Measurements from ENCODE around the gene USP26.
"Not testable (repeated sequence)": the region's sequence is repeated elsewhere in the genome, so short reads cannot be mapped to it uniquely, and the experiment has no call there.

The USP26 gene
- long read RNA-seq, donor 1, result 0 reads
- long read RNA-seq, donor 2, result 0 reads
- long read RNA-seq, donor 3, result 0 reads
- long read RNA-seq, donor 4, result 0 reads
- long read RNA-seq, donor 5, result 0 reads
- long read RNA-seq, donor 6, result 0 reads
- long read RNA-seq, donor 7, result 0 reads
- long read RNA-seq, donor 8, result 0 reads

DNA sequence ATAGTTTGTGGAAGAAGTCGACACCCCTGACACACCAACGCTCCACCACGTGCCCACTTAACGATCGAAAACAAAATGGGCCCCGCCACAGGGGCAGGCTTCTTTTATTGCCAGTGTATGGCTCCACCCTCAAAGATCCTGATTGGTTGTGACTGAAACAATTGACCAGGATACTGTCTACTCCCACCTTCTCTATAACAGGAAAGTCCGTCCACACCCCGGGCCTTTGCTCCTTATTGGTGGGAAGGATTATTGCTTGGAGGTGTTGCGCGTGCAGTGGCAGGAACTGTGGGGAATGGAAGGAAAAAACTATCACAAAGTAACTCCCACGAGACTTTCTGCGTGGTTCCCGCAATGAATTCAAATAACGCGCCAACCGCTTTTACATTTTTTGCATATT, at the start of gene USP26:
USP26 (minus strand) TSS at position 79 of the 400 bp plus-strand sequence. CDS start 68,889 bp downstream, outside the sequence.
- no peak for DNase-seq

DNA sequence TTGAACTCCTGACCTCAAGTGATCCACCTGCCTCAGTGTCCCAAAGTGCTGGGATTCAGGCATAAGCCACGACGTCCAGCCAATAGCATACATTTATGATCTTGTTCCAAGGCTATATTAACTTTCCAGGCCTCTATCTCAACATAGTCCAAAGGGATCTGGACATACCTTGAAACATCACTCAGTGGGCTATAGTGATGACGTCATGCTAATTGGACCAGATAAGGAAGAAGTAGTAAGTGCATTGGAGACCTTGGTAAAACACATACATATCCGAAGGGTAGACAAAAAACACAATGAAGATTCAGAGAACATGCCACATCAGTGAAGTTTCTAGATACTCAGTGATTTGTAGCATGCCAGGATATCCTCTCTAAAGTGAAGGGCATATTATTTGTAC, 37.4 kb upstream of the USP26 start:
- DNase-seq, result no peak

GRCh38 chrX:133120406-133120805, 23.5 kb upstream of the USP26 start:
- no peak for DNase-seq

- DNase-seq, result no peak
These were observed 2.7 kb downstream of the USP26 start for GRCh38 chrX:133094098-133094731.

DNA sequence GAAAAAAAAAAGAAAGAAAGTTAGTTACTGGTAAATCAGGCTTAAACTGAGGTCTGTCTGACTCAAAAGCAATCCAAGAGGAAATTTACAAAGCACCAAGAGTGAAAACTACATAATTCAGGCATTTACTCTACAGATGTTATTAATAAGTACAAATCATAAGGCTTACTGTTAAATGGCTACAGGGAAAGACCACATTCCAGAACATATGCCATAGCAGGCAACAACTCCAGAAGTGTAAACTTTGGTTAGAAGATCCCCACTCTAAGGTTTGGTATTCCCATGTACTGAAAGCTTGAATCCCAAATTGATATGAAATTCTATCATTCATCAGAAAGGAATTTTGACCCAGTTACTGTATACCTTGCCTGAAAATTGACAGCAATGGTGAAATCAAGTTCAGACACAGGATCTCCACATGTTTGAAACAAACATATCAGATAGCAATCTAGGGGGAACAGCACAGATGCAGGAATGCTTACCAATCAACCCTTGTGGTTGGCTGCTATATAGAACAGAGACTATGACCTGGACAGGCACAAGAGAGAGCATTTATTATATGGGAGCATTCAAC, 6.6 kb downstream of the USP26 start:
- no peak for DNase-seq

DNA sequence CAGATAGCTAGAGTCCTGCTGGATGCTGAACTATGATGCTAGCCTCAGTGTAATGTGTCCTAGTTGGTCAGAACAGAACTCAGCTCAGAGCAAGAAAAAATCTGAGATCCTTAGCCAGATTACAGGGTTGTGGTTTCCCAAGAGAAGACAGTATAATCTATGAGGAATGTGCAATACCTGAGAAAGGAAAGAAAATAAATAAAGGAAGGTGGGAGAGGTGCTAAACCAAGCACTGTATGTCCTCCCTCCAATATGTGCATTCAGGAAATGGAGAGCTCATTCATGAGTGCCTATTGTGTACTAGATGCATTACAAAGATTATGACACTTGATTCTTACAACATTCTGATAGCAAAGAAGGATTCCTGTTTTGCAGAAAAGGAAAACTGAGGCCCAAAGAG, 7.5 kb downstream of the USP26 start:
- no peak for DNase-seq

GRCh38 chrX:133085785-133086184, 11.1 kb downstream of the USP26 start:
- DNase-seq, result no peak

DNA sequence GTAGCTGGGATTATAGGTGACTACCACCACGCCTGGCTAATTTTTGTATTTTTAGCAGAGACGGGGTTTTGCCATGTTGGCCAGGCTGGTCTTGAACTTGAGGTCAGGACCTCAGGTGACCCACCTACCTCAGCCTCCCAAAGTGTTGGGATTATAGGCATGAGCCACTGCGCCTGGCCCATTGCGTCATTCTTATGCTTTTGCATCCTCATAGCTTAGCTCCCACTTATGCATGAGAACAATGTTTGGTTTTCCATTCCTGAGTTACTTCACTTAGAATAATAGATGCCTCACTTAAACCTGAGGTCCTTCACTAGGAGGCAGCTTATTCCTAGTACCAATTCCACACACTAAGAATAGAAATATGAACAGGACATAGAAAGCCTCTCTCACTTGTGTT, 11.9 kb downstream of the USP26 start:
- not testable (repeated sequence) for DNase-seq

DNA sequence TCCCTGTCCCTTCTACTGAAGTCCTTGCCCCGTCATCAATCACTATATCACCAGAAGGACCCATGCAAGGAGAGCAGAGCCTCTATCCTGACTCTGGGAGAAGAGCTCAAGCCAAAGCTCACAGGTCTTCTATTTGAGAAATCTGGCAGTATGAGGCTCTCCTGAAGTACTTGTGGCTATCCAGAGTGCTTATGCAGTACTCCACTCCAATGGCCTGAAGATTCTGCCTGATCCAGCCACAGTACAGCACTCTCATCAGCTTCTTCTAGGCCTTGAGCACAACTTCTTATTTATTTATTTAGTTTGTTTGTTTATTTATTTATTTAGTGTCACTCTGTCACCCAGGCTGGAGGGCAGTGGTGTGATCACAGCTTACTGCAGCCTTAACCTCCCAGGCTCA, 13.0 kb downstream of the USP26 start:
- no peak for DNase-seq

GRCh38 chrX:133081990-133082389, 14.9 kb downstream of the USP26 start:
- no peak for DNase-seq

GRCh38 chrX:133077856-133078255, 19.1 kb downstream of the USP26 start:
- not testable (repeated sequence) for DNase-seq

- no peak for DNase-seq
These were observed 24.3 kb downstream of the USP26 start for GRCh38 chrX:133072566-133072965.

DNA sequence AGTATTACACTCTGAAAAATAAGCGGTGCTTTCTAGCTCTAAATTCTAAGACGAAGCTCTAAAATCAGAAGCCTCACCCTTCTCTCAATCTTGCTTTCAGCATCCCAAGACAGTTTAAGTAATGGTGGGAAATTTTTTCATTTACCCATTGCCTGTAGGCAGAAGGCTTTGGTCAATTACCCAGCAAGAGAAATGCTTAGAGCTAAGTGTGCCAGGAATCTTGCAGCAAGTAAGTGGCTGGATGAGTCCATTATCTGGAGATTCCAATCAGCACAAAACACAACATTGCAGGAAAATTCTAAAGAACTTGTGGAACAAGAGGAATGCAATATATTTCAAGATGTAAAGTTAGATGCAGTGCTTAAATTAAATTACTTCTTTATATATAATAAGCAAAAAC, 28.4 kb downstream of the USP26 start:
- DNase-seq, result no peak

- DNase-seq, result no peak
These were observed 40.6 kb downstream of the USP26 start for GRCh38 chrX:133056341-133056740.

GRCh38 chrX:133054761-133055405, 42.0 kb downstream of the USP26 start:
- no peak for DNase-seq

DNA sequence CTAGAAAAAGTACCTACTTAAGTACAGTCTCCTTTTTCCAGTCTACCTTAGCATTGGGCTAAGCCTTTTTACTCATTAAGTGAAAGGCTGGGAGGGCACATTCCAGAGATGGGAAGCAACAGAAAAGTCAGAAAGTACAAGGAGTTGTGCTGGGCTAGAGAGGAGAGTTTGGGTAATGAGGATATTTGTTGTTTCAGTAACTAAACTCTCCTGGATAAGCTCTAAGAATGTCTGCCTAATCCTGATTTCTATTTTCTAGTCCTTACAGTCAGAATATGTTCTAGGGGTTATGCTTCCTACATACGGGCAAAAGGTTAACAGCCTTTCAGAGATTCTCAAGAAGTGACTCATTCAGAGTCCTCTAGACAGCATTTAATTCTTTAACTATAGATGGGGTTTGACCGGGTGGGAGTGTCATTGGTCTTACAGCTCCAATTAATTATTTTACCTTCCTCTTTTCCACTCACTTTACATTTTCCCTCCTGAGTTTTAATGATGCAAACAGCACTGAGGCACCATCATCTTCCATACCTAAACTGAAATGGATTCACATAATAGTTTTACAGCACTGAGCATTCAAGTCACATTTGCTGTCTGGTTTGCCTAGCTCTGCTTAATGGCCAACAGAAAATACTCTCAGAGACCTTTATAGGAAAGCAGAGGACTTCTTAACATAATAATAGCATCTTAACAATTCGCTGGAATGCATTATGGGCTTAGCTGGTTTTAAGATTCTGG, 42.9 kb downstream of the USP26 start:
- DNase-seq, result no peak

- no peak for DNase-seq
These were observed 48.2 kb downstream of the USP26 start for GRCh38 chrX:133048751-133049150.

DNA sequence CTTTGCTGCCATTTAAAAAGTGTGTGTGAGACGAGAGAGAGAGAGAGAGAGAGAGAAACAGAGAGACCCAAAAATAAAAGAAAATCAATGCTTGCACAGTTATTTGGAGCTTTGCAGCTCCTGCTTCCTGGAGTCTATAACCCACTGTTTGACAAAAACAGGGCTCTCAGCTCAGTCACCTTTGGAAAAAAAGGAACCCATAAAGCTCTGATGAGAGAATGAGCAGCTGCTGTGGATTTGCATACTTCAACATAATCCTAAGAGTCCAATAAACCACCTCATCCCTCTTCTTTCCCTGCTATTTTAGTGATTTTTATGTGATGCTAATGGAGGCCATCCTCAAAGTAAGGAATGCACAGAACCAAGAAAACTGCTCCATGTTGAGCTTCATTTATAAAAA, 50.3 kb downstream of the USP26 start:
- no peak for DNase-seq

GRCh38 chrX:133045986-133046385, 50.9 kb downstream of the USP26 start:
- DNase-seq, result no peak

DNA sequence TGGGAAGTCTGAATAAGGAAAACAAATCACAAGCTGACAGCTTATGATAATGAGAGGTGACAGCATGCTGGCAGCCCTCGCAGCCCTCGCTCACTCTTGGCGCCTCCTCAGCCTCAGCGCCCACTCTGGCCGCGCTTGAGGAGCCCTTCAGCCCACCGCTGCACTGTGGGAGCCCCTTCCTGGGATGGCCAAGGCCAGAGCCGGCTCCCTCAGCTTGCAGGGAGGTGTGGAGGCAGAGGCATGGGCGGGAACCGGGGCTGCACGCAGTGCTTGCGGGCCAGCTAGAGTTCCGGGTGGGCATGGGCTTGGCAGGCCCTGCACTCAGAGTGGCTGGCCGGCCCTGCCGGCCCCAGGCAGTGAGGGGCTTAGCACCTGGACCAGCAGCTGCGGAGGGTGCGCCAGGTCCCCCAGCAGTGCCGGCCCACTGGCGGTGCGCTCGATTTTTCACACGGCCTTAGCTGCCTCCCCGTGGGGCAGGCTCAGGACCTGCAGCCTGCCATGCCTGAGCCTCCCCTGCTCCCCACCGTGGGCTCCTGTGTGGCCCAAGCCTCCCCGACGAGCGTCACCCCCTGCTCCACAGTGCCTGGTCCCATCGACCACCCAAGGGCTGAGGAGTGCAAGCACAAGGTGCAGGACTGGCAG, 52.6 kb downstream of the USP26 start:
- not testable (repeated sequence) for DNase-seq

- no peak for DNase-seq
These were observed 54.6 kb downstream of the USP26 start for GRCh38 chrX:133042260-133042659.

GRCh38 chrX:133033010-133033409, 63.9 kb downstream of the USP26 start:
- DNase-seq, result no peak

Data from right kidney (tissue), 9 donors.